HepG2 (cell line): ENCODE results near the gene MAPK10. TPM values are rescaled to one million over a fixed set of nuclear protein-coding genes. Genes with fewer than 3 reads are reported as not detected.

Experiments used
- ATAC-seq: fragments of 200-7000 bp; cut with Tn5 transposase; 3 replicates; pipeline ENCODE4 v1.9.1; 2020; ENCODE audit warnings: mild to moderate bottlenecking, moderate library complexity
- BruUV-seq: library from RNA; stranded (reverse); fragments of 400-500 nt; replicated peaks from 2 replicates; lab custom pipeline; 2021; lab: Mats Ljungman, UMichigan
- CTCF ChIA-PET: fragments of 300-600 bp; formaldehyde crosslinking; extraction: SDS; loops from one replicate; lab custom pipeline; 2021; ENCODE audit warnings: low total read pairs, inconsistent platforms, low intra/inter-chr PET ratio; lab: Yijun Ruan, JAX
- POLR2A ChIA-PET: fragments of 350-600 bp; sonication (Branson Sonifier 250); formaldehyde crosslinking; loops from one replicate; lab custom pipeline; 2020; ENCODE audit warnings: antibody characterized with exemption, inconsistent platforms; lab: Yijun Ruan, JAX
- DNase-seq: peaks from one replicate; pipeline ENCODE4 v3.0.0-alpha.2; 2015; ENCODE audit warnings: low spot score
- FAIRE-seq: peaks from 3 replicates; lab custom pipeline; 2011; peaks lifted over from hg19 to GRCh38; lab: Jason Lieb, UNC
- H2AFZ ChIP-seq: one replicate; pipeline ENCODE4 v1.6.1; 2011; ENCODE audit warnings: low read length, inconsistent platforms
- H3K27ac ChIP-seq: fragments of 300-600 bp; 3 replicates; pipeline ENCODE4 v1.8.0; 2011; ENCODE audit warnings: mixed run types, mild to moderate bottlenecking, mixed read lengths, low read length, inconsistent platforms; ENCODE audit not compliant: insufficient read depth; ENCODE audit errors: extremely low read length
- H3K27me3 ChIP-seq, 2 experiments: fragments of 200-600 bp in 1 of 2; 2 replicates in 1 of 2; 3 replicates in 1 of 2; pipeline versions ENCODE4 v1.6.0 to v1.8.0; 2011; ENCODE audit warnings: low read length in 2 of 2, mild to moderate bottlenecking in 2 of 2, moderate library complexity in 2 of 2, inconsistent platforms in 1 of 2; ENCODE audit not compliant: insufficient read depth in 2 of 2, control insufficient read depth in 1 of 2
- H3K36me3 ChIP-seq, 2 experiments: fragments of 200-600 bp in 1 of 2; replicated peaks in 1 of 2; 2 replicates in 1 of 2; 3 replicates in 1 of 2; pipeline versions ENCODE4 v1.5.1 to v1.8.0; 2011; ENCODE audit warnings: low read length in 2 of 2, inconsistent platforms in 1 of 2; ENCODE audit not compliant: insufficient read depth in 2 of 2, control insufficient read depth in 1 of 2
- H3K4me1 ChIP-seq: 2 replicates; pipeline ENCODE4 v1.5.1; 2012; ENCODE audit warnings: low read length, inconsistent platforms; ENCODE audit not compliant: insufficient read depth
- H3K4me2 ChIP-seq: 2 replicates; pipeline ENCODE4 v1.6.0; 2011; ENCODE audit warnings: low read depth, low read length, inconsistent platforms
- H3K4me3 ChIP-seq, 3 experiments: fragments of 200-600 bp in 1 of 3; sonication (generic), shearing (Covaris generic) in 1 of 3; replicated peaks in 1 of 3; 2 replicates each; pipeline ENCODE4 v1.5.1; 2011 to 2016; ENCODE audit warnings: low read length in 3 of 3, inconsistent platforms in 2 of 3, low read depth in 2 of 3, mild to moderate bottlenecking in 2 of 3, control low read depth in 1 of 3, mixed read lengths in 1 of 3; ENCODE audit not compliant: insufficient read depth in 1 of 3
- H3K79me2 ChIP-seq: one replicate; pipeline ENCODE4 v1.6.1; 2011; ENCODE audit warnings: low read length, inconsistent platforms; ENCODE audit not compliant: insufficient read depth
- H3K9ac ChIP-seq: 2 replicates; pipeline ENCODE4 v1.6.0; 2011; ENCODE audit warnings: mild to moderate bottlenecking, low read depth, low read length, inconsistent platforms; ENCODE audit not compliant: insufficient read depth
- H3K9me3 ChIP-seq: 2 replicates; pipeline ENCODE4 v1.5.1; 2012; ENCODE audit warnings: mild to moderate bottlenecking, low read length
- H4K20me1 ChIP-seq: 2 replicates; pipeline ENCODE4 v1.6.0; 2011; ENCODE audit warnings: inconsistent platforms, mild to moderate bottlenecking, low read length, moderate library complexity; ENCODE audit not compliant: insufficient read depth
- BRD4 ChIP-seq: sonication (generic); formaldehyde crosslinking; IDR thresholded peaks from 2 replicates; pipeline ENCODE4 v1.4.0; 2020; ENCODE audit warnings: missing genetic modification reagents
- NFIC ChIP-seq: IDR thresholded peaks from 2 replicates; pipeline ENCODE4 v1.6.1; 2012; ENCODE audit warnings: mild to moderate bottlenecking, low read length, inconsistent platforms
- NFRKB ChIP-seq: fragments of 450-650 bp; IDR thresholded peaks from 2 replicates; pipeline ENCODE4 v1.6.1; 2017
- PHF8 ChIP-seq: sonication (generic); formaldehyde crosslinking; IDR thresholded peaks from 2 replicates; pipeline ENCODE4 v1.5.0; 2020; ENCODE audit warnings: missing genetic modification reagents
- RFX5 ChIP-seq: IDR thresholded peaks from 2 replicates; pipeline ENCODE4 v1.6.1; 2011; ENCODE audit warnings: low read depth, low read length, improper control_type of control experiment
- ZFAT ChIP-seq: sonication (generic); formaldehyde crosslinking; conservative IDR thresholded peaks from 2 replicates; pipeline ENCODE4 v1.8.1; 2023; ENCODE audit warnings: missing genetic modification reagents, inconsistent platforms
- ZNF160 ChIP-seq: sonication (generic); formaldehyde crosslinking; IDR thresholded peaks from 2 replicates; pipeline ENCODE4 v1.8.0; 2022; ENCODE audit warnings: mild to moderate bottlenecking, inconsistent platforms, missing genetic modification reagents
- ZNF230 ChIP-seq: sonication (generic); formaldehyde crosslinking; IDR thresholded peaks from 2 replicates; pipeline ENCODE4 v1.4.0; 2020; ENCODE audit warnings: mild to moderate bottlenecking, missing genetic modification reagents
- ZNF253 ChIP-seq: sonication (generic); formaldehyde crosslinking; IDR thresholded peaks from 2 replicates; pipeline ENCODE4 v1.8.0; 2022; ENCODE audit warnings: mild to moderate bottlenecking, missing genetic modification reagents, borderline replicate concordance
- ZNF33B ChIP-seq: sonication (generic); formaldehyde crosslinking; IDR thresholded peaks from 2 replicates; pipeline ENCODE4 v1.5.1; 2020; ENCODE audit warnings: mild to moderate bottlenecking, missing genetic modification reagents
- WGBS: methylation state at CpG from one replicate; pipeline ENCODE4 v1.1.6; 2017; ENCODE audit warnings: low lambda C conversion rate; 5-methylcytosine and 5-hydroxymethylcytosine counted together
- in situ Hi-C: cut with HindIII; loops from 2 replicates; pipeline ENCODE4 v1.10.0; 2017; ENCODE audit warnings: low pct_unique_long_range_greater_than_20kb; ENCODE audit not compliant: extremely low pct_ligation_motif_present
- intact Hi-C: fragments of 100-400 bp; cut with micrococcal nuclease; formaldehyde crosslinking; loops from one replicate; pipeline ENCODE4 v1.10.0; 2022; ENCODE audit not compliant: unreplicated experiment
- polyA plus RNA-seq, 8 experiments: library from polyadenylated mRNA; depleted of rRNA in 3 of 8; stranded (reverse) in 7 of 8; unstranded in 1 of 8; fragments of >200 nt; fragmentation: Illumina TruSeq in 4 of 8; extraction: Trizol in 4 of 8; gene quantifications; 2 replicates each; pipeline versions ENCODE4 v1.2.1 to v1.2.3, GENCODE V29; 2011 to 2016; ENCODE audit warnings: low read depth in 4 of 8, missing spikeins in 1 of 8, mixed read lengths in 1 of 8; ENCODE audit not compliant: insufficient read depth in 1 of 8
- total RNA-seq, 5 experiments: library from RNA; depleted of rRNA; stranded (reverse); fragments of >200 nt; fragmentation: Illumina TruSeq; extraction: Trizol; gene quantifications; 2 replicates each; pipeline ENCODE4 v1.2.3, GENCODE V29; 2016; ENCODE audit warnings: low read depth in 1 of 5
- TF ChIP-seq, protein P1 (sequence below): sonication (generic); formaldehyde crosslinking; IDR thresholded peaks from 2 replicates; pipeline ENCODE4 v1.4.0; 2020; ENCODE audit warnings: mild to moderate bottlenecking, missing genetic modification reagents
- TF ChIP-seq, protein P2 (sequence below), 2 experiments: sonication (generic) in 1 of 2; formaldehyde crosslinking in 1 of 2; IDR thresholded peaks; 2 replicates each; pipeline versions ENCODE4 v1.4.0 to v1.6.1; 2016 to 2020; ENCODE audit warnings: borderline replicate concordance in 1 of 2, low read depth in 1 of 2, mild to moderate bottlenecking in 1 of 2, missing genetic modification reagents in 1 of 2
- TF ChIP-seq, protein P3 (sequence below): sonication (generic); formaldehyde crosslinking; IDR thresholded peaks from 2 replicates; pipeline ENCODE4 v1.5.1; 2020; ENCODE audit warnings: missing genetic modification reagents, mild to moderate bottlenecking, borderline replicate concordance

Gene MAPK10
- total and polyA plus RNA-seq, 2 of the 13 experiments (the other 11 are each of a cell fraction or from before 2014, with no cell fraction given), result not detected

DNA sequence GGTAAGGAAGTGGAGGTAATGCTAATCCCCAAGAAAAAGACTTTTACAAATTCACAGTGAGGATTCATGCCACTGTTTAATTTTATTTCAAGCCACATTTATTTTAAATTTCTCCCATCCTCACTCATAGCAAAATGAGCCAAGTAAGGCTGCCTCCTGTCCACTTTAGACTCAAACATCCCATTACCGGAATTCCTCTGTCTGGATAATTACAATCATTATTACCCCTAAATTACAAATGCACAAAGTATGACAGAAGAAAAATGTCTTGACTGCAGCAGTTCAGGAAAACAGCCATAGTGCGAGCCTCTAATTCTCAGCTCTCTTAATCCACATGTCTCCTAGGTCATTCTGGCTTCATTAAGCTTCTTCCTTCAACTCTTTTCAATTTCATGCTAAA, 57.0 kb downstream of the MAPK10 start:
- CTCF ChIA-PET, result no interaction called here
- Histone ChIP-seq H3K4me1 (no peaks in the 10 kb centered on the region), H3K4me3 (no peak overlapping the region), H3K79me2 (no peaks in the 10 kb centered on the region), H3K36me3 (no peaks in the 10 kb centered on the region), H2AFZ (no peak overlapping the region), H3K9ac (no peak overlapping the region), H3K27me3 (no peaks in the 10 kb centered on the region), H3K9me3 (no peaks in the 10 kb centered on the region), H3K4me2 (no peak overlapping the region), H4K20me1 (no peaks in the 10 kb centered on the region), H3K27ac (no peak overlapping the region)
- TF ChIP-seq PHF8 (no peak), ZNF33B (no peak), NFRKB (no peak), ZNF253 (no peak), RFX5 (no peak), ZNF160 (CRISPR knock-in tag) (no peak), ZNF230 (CRISPR knock-in tag) (no peak), NFIC (no peak), BRD4 (CRISPR knock-in tag) (no peak), ZFAT (CRISPR knock-in tag) (no peak)
- TF ChIP-seq, protein P1, sequence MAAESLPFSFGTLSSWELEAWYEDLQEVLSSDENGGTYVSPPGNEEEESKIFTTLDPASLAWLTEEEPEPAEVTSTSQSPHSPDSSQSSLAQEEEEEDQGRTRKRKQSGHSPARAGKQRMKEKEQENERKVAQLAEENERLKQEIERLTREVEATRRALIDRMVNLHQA (CRISPR knock-in tag), result no peak
- TF ChIP-seq, protein P2, sequence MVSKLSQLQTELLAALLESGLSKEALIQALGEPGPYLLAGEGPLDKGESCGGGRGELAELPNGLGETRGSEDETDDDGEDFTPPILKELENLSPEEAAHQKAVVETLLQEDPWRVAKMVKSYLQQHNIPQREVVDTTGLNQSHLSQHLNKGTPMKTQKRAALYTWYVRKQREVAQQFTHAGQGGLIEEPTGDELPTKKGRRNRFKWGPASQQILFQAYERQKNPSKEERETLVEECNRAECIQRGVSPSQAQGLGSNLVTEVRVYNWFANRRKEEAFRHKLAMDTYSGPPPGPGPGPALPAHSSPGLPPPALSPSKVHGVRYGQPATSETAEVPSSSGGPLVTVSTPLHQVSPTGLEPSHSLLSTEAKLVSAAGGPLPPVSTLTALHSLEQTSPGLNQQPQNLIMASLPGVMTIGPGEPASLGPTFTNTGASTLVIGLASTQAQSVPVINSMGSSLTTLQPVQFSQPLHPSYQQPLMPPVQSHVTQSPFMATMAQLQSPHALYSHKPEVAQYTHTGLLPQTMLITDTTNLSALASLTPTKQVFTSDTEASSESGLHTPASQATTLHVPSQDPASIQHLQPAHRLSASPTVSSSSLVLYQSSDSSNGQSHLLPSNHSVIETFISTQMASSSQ (IDR thresholded peaks at IDR 0.05; ENCODE audit: low read depth), result no peak
- TF ChIP-seq, protein P2 (CRISPR knock-in tag; IDR thresholded peaks at IDR 0.05; ENCODE audit: borderline replicate concordance), result no peak
- TF ChIP-seq, protein P3, sequence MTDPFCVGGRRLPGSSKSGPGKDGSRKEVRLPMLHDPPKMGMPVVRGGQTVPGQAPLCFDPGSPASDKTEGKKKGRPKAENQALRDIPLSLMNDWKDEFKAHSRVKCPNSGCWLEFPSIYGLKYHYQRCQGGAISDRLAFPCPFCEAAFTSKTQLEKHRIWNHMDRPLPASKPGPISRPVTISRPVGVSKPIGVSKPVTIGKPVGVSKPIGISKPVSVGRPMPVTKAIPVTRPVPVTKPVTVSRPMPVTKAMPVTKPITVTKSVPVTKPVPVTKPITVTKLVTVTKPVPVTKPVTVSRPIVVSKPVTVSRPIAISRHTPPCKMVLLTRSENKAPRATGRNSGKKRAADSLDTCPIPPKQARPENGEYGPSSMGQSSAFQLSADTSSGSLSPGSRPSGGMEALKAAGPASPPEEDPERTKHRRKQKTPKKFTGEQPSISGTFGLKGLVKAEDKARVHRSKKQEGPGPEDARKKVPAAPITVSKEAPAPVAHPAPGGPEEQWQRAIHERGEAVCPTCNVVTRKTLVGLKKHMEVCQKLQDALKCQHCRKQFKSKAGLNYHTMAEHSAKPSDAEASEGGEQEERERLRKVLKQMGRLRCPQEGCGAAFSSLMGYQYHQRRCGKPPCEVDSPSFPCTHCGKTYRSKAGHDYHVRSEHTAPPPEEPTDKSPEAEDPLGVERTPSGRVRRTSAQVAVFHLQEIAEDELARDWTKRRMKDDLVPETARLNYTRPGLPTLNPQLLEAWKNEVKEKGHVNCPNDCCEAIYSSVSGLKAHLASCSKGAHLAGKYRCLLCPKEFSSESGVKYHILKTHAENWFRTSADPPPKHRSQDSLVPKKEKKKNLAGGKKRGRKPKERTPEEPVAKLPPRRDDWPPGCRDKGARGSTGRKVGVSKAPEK (CRISPR knock-in tag), result no peak
- ATAC-seq (no peak), DNase-seq (no peak), FAIRE-seq (no peak)
- intact Hi-C loops (no loop called here), in situ Hi-C loops (no loop called here)
- POLR2A ChIA-PET, result no interaction called here
- no TSS peak for BruUV-seq
- 14% methylated on average over 2 of the region's 2 CpGs for WGBS
